ENCODE data around the gene GARIN5B. TPM values are rescaled to one million over a fixed set of nuclear protein-coding genes. Genes with fewer than 3 reads are reported as not detected.

GARIN5B gene
- total and polyA plus RNA-seq, 2 experiments from 2014 or later: not detected

DNA sequence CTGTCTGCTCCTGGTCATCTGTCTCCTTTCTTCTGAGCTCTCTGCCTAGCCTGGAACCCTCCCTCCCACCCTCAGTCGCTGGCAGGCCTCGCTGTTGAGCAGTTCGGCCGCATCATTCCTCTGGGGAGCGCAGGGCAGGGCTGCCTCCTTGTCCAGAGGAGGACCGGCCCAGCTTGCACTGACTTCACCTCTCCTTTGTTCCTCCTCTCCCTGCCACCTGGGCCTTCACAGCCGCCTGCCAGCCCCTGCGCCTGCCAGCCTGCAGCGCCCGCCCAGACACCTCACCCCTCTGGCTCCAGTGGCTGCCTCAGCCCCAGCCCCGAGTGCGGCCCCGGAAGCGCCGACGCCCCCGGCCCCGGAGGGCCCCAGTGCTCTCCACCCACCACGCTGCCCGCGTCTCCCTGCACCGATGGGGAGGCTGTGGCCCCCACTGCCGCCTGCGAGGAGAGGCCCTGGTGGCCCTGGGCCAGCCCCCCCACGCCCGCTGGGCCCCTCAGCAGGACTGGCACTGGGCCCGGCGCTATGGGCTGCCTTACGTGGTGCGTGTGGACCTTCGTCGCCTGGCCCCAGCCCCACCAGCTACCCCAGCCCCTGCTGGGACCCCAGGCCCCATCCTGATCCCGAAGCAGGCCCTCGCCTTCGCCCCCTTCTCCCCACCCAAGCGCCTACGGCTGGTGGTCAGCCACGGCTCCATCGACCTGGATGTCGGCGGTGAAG lies 16.2 kb downstream of the GARIN5B start:
- Histone ChIP-seq H3K36me3 (ENCODE audit: insufficient read depth) (no peaks in the 10 kb centered on the region; the same call in 1 of the 2 replicates), H3K79me2 (replicated peaks; ENCODE audit: insufficient read depth) (no peaks in the 10 kb centered on the region), H3K4me1 (ENCODE audit: insufficient read depth) (peaks cover 38% of the 10 kb centered on the region), H3K9me2 (ENCODE audit: insufficient read depth) (no peaks in the 10 kb centered on the region), H4K20me1 (replicated peaks; ENCODE audit: insufficient read depth) (no peaks in the 10 kb centered on the region), H3F3A (replicated peaks; ENCODE audit: low read depth) (peaks cover 17% of the 10 kb centered on the region), H2AFZ (no peak overlapping the region), H3K27ac (ENCODE audit: low read depth) (no peak overlapping the region), H3K27me3 (ENCODE audit: insufficient read depth) (peaks cover 11% of the 10 kb centered on the region), H3K4me2 (no peak overlapping the region), H3K4me3 (no peak overlapping the region)
- H3K4me3 Mint-ChIP-seq: no peak overlapping the region
- peaks cover 33% of the 10 kb centered on the region for H3K36me3 Mint-ChIP-seq (ENCODE audit: low read depth)
- H3K27me3 Mint-ChIP-seq (ENCODE audit: insufficient read depth, low read depth, poor library complexity): peaks cover 33% of the 10 kb centered on the region
- peaks cover 47% of the 10 kb centered on the region for H3K4me1 Mint-ChIP-seq
- no peak for DNase-seq (ENCODE audit: low spot score)
- TF ChIP-seq ZNF114 (CRISPR knock-in tag; IDR thresholded peaks at IDR 0.05) (no peak), ZNF331 (CRISPR knock-in tag; IDR thresholded peaks at IDR 0.05; ENCODE audit: low read depth) (no peak), EZH2phosphoT487 (IDR thresholded peaks at IDR 0.05; ENCODE audit: unreplicated experiment) (no peak), EZH2 (IDR thresholded peaks at IDR 0.05; ENCODE audit: low read depth, unreplicated experiment) (no peak), CREB1 (CRISPR knock-in tag; IDR thresholded peaks at IDR 0.05; ENCODE audit: low read depth) (no peak), NANOG (IDR thresholded peaks at IDR 0.05; ENCODE audit: borderline replicate concordance) (no peak), STAT1 (IDR thresholded peaks at IDR 0.05; ENCODE audit: unreplicated experiment) (no peak), POLR2AphosphoS5 (IDR thresholded peaks at IDR 0.05; ENCODE audit: low read depth) (no peak), JUNB (IDR thresholded peaks at IDR 0.05; ENCODE audit: unreplicated experiment) (no peak), CTCF (conservative IDR thresholded peaks at IDR 0.05; ENCODE audit: low read depth in 2 of 2) (no peak)
- TF ChIP-seq, protein P1, sequence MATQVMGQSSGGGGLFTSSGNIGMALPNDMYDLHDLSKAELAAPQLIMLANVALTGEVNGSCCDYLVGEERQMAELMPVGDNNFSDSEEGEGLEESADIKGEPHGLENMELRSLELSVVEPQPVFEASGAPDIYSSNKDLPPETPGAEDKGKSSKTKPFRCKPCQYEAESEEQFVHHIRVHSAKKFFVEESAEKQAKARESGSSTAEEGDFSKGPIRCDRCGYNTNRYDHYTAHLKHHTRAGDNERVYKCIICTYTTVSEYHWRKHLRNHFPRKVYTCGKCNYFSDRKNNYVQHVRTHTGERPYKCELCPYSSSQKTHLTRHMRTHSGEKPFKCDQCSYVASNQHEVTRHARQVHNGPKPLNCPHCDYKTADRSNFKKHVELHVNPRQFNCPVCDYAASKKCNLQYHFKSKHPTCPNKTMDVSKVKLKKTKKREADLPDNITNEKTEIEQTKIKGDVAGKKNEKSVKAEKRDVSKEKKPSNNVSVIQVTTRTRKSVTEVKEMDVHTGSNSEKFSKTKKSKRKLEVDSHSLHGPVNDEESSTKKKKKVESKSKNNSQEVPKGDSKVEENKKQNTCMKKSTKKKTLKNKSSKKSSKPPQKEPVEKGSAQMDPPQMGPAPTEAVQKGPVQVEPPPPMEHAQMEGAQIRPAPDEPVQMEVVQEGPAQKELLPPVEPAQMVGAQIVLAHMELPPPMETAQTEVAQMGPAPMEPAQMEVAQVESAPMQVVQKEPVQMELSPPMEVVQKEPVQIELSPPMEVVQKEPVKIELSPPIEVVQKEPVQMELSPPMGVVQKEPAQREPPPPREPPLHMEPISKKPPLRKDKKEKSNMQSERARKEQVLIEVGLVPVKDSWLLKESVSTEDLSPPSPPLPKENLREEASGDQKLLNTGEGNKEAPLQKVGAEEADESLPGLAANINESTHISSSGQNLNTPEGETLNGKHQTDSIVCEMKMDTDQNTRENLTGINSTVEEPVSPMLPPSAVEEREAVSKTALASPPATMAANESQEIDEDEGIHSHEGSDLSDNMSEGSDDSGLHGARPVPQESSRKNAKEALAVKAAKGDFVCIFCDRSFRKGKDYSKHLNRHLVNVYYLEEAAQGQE (IDR thresholded peaks at IDR 0.05; ENCODE audit: unreplicated experiment): no peak
- TF ChIP-seq, protein P2, sequence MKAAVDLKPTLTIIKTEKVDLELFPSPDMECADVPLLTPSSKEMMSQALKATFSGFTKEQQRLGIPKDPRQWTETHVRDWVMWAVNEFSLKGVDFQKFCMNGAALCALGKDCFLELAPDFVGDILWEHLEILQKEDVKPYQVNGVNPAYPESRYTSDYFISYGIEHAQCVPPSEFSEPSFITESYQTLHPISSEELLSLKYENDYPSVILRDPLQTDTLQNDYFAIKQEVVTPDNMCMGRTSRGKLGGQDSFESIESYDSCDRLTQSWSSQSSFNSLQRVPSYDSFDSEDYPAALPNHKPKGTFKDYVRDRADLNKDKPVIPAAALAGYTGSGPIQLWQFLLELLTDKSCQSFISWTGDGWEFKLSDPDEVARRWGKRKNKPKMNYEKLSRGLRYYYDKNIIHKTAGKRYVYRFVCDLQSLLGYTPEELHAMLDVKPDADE (IDR thresholded peaks at IDR 0.05): no peak
- H3K27ac Mint-ChIP-seq: no peak overlapping the region
- H3K9me3 Mint-ChIP-seq: no peaks in the 10 kb centered on the region
- no peak for ATAC-seq
